Measurements from ENCODE around the gene FGFR3. TPM values are rescaled to one million over a fixed set of nuclear protein-coding genes. Genes with fewer than 3 reads are reported as not detected.

The FGFR3 gene
- total and polyA plus RNA-seq, 9 of the 15 experiments (the other 6 are each of a cell fraction or from before 2014, with no cell fraction given) = 1.2 to 60.4 (median 12.7) TPM

- Histone ChIP-seq H3K4me1 (replicated peaks in 1 of 2; ENCODE audit: control insufficient read depth in 2 of 2, insufficient read depth in 2 of 2, low read length in 2 of 2) (peaks cover 0 to 81% of the 10 kb centered on the region in 2 experiments; a peak in 2 of 5 replicates), H2AFZ (ENCODE audit: low read depth, low read length) (no peak overlapping the region), H3K9me3 (replicated peaks; ENCODE audit: control insufficient read depth, insufficient read depth, low read depth, low read length) (no peaks in the 10 kb centered on the region), H3K9ac (ENCODE audit: insufficient read depth in 1 of 2, low read depth in 2 of 2, low read length in 2 of 2) (peak overlapping the region in 1 of 2 experiments; percentile 45; a peak in 1 of 4 replicates), H3K36me3 (ENCODE audit: control insufficient read depth, insufficient read depth, low read length) (peaks cover 84% of the 10 kb centered on the region; the same call in 2 of the 3 replicates), H3K4me3 (no peak overlapping the region), H3K9me1 (ENCODE audit: control insufficient read depth, insufficient read depth, low read length) (peaks cover 7% of the 10 kb centered on the region), H3K79me2 (ENCODE audit: control insufficient read depth, insufficient read depth, low read length) (peaks cover 19% of the 10 kb centered on the region), H4K20me1 (replicated peaks; ENCODE audit: control insufficient read depth, insufficient read depth, low read length) (peaks cover 10% of the 10 kb centered on the region), H3K27ac (ENCODE audit: extremely low read depth, low read depth, low read length) (no peak overlapping the region), H3K4me2 (ENCODE audit: insufficient read depth, low read length) (no peak overlapping the region), H3K27me3 (ENCODE audit: control insufficient read depth in 2 of 2, insufficient read depth in 2 of 2, low read length in 2 of 2) (no peaks in the 10 kb centered on the region)
- BruUV-seq (replicated peaks) = no TSS peak
- POLR2A ChIA-PET = interaction anchor here (0.6 to 1.2 kb wide), 2 partner anchors 8 to 462 kb away, joined by 3 read pairs; partner anchors contain the start of gene FGFR3
- TF ChIP-seq ETV5 (CRISPR knock-in tag; IDR thresholded peaks at IDR 0.05; ENCODE audit: low read depth) (no peak), GATAD2B (IDR thresholded peaks at IDR 0.05; ENCODE audit: borderline replicate concordance) (no peak), ZBTB33 (CRISPR knock-in tag; IDR thresholded peaks at IDR 0.05) (peak; percentile 83; the same call in 1 of the 2 replicates), POLR2G (IDR thresholded peaks at IDR 0.05; ENCODE audit: low read depth, low read length) (peak; percentile 9; the same call in 1 of the 2 replicates), HNRNPL (IDR thresholded peaks at IDR 0.05; ENCODE audit: low read depth, low read length) (0 out of 2 replicates have a peak, but pooled peaks have one; percentile 32)
- intact Hi-C loops (cut with micrococcal nuclease) = no loop called here
- 91% methylated on average over 18 of the region's 56 CpGs for WGBS (ENCODE audit: insufficient coverage, low coverage, missing lambda C conversion rate)
- FAIRE-seq (no peak), ATAC-seq (no peak), DNase-seq (ENCODE audit: extremely low read depth in 1 of 4, low spot score in 3 of 4) (peak in 1 of 4 experiments; percentile 40)
- in situ Hi-C loops (cut with MboI) = no loop called here
- CTCF ChIA-PET (ENCODE audit: low intra/inter-chr PET ratio) = interaction anchor here (0.5 kb wide), 1 partner anchor 53 kb away, joined by 3 read pairs; no protein-coding TSS in a partner anchor
Measured at GRCh38 chr4:1801286-1801958, 8.3 kb downstream of the FGFR3 start.
